ENCODE data around the gene TCEAL9. TPM values are rescaled to one million over a fixed set of nuclear protein-coding genes. Genes with fewer than 3 reads are reported as not detected.
"Not testable (repeated sequence)": the region's sequence is repeated elsewhere in the genome, so short reads cannot be mapped to it uniquely, and the experiment has no call there.

The TCEAL9 gene, protein sequence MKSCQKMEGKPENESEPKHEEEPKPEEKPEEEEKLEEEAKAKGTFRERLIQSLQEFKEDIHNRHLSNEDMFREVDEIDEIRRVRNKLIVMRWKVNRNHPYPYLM
- 23.4 TPM for total RNA-seq
- long read RNA-seq, transcript TCEAL9-202 (3 exons, 1,033 nt), result major isoform, 6 of 8 reads
- long read RNA-seq, partial matches to known transcripts, result 0 of 8 reads
- long read RNA-seq, other reads (novel, unspliced or antisense), result 0 of 8 reads

DNA sequence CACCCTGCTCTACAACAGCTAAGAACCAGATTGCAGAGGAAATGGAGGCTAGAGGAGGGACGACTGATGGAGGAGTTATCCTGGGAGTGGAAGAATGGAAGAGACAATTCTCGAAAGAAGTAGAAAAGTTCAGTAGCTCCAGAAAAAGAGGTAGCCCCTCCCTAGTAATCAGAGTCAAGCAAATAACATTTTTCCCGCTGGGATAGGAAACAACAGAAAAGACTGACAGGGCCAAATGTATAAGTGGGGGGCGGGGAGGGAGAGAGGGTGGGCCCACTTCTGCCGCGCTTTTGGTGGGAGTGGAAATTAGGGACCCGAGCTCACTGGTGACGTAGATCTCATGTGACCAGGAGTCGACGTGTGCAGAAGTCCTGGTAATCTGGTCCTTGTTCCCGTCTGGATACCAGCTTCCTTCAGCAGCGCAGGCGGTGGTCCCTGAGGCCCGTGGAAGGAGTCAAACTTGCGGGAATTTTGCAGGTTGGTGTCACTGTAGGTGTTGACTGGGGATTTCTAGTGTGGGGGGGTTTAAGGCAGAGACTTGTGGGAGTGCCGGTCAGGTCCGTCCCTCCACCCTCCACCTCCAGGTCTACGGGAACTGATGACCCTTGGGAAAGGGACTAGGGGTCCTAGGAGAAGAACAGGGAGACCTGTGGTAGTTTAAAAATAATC, at the start of gene TCEAL9:
TCEAL9 (plus strand) TSS at position 377 of the 669 bp plus-strand sequence. CDS start 1,179 bp downstream, outside the sequence.
- intact Hi-C loops (cut with DNase I), result no loop called here
- DNase-seq (ENCODE audit: missing footprints), result peak; percentile 69
- ATAC-seq, result peak; percentile 95

DNA sequence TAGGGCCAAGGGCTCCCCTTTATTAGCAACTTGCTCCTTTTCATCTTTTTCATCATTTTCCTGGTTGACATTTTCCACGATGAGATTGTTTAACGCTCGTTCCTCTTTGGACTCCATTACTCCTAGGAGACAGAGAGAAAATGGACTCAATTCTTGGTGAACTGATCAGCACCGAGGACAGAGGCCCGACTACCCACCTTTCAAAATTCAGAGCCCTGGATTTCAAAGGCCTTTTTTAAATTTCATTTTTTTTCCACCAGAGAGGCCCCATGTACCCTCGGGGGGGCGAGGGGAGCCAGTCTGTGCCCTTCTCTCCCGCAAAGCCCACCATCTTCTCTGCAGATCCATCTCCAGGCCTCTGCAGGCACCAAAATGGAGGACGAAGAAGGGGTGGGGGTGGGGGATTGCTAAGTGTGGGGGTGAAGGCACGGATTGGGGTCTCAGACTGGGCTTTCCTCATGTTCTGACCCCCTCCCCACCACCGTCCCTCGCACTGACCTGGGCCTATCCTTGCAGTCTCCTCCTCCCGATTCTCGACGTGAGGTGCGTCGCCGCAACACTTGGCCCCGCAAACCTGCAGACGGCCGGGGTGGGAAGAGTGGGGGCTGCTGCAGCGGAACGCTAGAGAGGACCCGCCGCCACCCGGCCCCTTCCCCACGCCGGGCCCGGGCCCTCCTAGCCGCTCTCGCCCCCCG, 46.3 kb upstream of the TCEAL9 start:
- DNase-seq (ENCODE audit: missing footprints), result no peak
- intact Hi-C loops (cut with DNase I), result no loop called here
- no peak for ATAC-seq

DNA sequence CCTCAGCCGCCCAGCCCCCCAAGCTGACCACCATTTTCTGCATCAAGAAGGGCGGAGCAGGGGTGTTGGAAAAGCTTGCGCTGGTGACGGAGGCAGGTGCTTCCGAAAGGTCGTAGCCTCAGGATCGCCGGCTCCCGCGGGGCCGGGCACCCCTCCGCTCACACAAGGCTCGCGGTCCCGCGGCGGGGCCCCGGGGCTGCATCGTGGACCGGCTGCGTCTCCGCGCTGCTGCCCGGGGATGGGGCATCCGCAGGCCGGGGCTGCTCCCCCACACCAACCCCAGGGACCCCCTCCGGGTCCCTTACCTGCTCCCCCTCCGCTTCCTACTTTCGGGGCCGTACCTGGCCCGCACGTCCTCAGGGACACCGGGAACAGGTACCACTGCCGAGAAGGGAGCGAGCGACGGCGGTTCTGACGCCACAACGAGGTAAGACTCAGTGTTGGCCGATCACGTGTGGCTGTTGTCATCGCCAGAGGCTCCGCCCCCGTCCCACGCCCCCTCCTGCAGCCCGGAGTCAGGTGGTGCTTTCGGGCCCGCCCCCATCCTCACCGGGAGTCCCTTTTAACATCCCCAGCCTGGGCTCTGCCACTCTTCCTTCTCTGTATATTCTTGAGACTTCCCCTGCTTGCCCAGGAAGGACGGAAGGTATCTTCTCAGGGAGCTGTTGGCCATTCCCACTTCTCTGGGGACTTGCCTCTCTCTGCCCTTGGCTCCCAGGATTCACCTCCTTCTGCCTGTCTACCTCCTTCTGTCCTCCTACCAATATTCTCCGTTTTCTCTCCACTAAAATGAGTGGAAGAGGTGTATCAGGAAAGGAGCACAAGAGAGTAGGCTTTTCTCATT, 45.5 kb upstream of the TCEAL9 start, which contains the start of gene BEX2:
BEX2 (minus strand) TSS at position 436 of the 844 bp plus-strand sequence. CDS start 1,014 bp downstream, outside the sequence.
- DNase-seq (ENCODE audit: missing footprints) (peak; percentile 61), ATAC-seq (no peak)
- intact Hi-C loops (cut with DNase I), result no loop called here

DNA sequence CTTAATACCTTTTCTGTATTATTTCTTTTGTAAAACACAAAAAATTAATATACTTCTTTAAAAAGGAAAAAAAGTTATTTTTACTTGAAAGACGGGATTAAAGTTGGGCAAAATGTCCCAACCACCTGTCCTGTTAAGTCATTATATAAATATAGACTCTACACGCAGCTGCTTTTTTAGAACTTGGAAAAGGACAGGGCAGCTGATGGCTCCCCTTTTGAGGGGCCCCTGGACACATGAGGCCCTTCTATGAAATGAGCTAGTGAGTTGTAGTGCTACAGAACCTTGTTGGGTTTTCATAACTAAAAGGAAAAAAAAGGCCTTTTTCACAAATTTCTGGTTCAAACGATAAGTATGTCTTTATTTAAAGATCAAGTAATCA, 44.9 kb upstream of the TCEAL9 start:
- intact Hi-C loops (cut with DNase I), result no loop called here
- DNase-seq (ENCODE audit: missing footprints) (no peak), ATAC-seq (no peak)

DNA sequence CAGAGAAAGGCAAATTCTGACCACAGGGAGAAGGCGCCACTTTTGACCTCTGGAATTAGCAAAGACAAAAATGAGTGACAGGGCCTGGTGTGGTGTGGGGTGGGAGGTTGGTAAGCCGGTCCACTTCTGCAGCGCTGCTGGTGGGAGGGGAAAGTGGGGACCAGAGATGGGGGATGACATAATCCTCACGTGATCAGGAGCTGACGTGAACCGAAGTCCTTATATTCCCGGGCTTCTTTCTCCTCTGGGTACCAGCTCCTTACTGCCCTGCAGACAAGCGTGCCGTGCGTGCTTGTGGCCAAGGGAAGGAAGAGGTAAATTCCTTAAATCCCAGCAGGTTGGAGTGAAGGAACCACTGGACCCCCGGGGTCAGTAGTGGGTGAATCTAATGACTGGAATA, 26.3 kb upstream of the TCEAL9 start, which contains the start of gene TCEAL7:
TCEAL7 (plus strand) TSS at position 249 of the 400 bp plus-strand sequence. CDS start 1,165 bp downstream, outside the sequence.
- intact Hi-C loops (cut with DNase I), result no loop called here
- ATAC-seq, result peak; percentile 81
- DNase-seq (ENCODE audit: missing footprints), result no peak

DNA sequence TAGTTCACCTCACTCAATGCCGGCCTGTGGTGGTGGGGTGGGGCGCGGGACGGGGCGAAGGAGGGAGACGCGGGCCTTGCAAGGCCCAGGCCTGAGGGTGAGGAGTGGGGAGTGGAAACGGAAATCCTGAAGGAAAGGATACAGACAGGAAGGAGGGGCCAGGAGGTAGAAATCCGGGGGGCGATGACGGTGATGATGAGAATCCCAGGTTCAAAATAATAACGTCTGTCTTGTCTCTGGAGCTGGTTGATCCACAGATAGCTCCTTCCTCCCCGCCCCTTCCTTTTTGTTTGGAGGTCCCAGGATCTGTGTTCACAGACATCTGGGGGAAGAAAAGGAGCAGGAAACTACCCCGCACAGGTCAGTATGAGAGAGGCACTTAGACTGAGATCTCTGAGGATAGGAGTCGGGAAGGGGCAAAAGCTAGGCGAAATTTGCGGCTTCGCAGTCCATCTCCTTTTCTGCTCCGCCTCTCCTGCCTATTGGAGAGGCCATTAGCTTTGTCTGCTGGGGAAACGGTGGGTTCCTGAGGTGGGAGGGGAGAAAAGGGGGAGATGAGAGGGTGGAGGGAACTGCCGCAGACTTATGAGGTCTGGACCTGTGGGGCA, 25.5 kb upstream of the TCEAL9 start:
- no peak for DNase-seq (ENCODE audit: missing footprints)
- no peak for ATAC-seq
- intact Hi-C loops (cut with DNase I), result no loop called here

DNA sequence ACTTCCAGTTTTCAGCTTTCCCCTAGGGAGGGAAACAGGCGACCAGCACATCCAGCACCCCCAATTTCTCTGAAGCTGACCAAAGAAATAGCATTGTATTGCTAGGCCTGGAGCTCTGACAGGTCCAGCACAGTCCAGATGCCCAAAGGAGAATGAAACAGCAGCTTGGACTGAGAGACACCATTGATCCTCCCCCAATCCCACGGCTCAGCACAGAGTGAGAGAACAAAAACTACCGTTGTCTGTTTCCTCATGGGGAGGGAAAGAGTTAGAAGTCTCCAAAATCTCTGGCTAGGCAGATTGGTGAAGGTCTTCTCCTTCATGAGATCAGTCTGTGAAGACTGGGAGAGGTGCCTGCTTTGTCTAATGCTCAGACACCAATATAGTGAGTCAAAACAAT, 17.6 kb upstream of the TCEAL9 start:
- ATAC-seq (no peak), DNase-seq (ENCODE audit: missing footprints) (no peak)
- intact Hi-C loops (cut with DNase I), result no loop called here

DNA sequence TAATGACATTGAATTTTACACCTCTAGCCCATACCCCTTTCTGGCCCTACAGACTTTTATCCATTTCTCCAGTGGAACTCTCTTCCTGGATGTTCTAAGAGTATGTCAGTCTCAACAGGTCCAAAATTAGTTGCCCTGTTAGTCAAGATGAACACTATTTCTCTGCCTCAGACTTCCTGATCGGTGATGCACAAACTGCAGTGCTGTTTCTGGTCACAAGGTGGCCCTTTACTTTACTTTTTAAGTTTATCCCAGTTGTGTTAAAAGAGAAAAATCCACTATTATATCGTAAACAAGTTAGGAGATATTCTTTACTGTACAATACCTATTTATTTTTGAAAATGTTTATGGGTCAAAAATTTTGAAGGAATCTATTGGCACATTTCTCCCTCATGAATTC, 13.2 kb upstream of the TCEAL9 start:
- no peak for ATAC-seq
- no peak for DNase-seq (ENCODE audit: missing footprints)
- intact Hi-C loops (cut with DNase I), result loop anchor here (1.0 kb wide), 1 partner anchor 121 kb away; no protein-coding TSS in a partner anchor

DNA sequence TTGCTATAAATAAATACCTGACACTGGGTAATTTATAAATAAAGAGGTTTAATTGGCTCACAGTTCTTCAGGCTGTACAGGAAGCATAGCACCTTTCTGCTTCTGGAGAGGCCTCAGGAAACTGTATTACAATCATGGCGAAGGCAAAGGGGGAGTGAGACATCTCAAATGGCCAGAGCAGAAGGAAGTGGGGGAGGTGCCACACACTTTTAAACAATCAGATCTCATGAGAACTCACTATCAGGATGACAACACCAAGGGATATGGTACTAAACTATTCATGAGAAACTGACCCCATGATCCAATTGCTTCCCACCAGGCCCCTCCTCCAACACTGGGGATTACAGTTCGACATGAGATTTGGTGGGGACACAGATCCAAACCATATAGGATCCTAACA, 11.7 kb upstream of the TCEAL9 start:
- intact Hi-C loops (cut with DNase I), result loop anchor here (1.0 kb wide), 1 partner anchor 7 kb away; no protein-coding TSS in a partner anchor
- ATAC-seq (no peak), DNase-seq (ENCODE audit: missing footprints) (no peak)

DNA sequence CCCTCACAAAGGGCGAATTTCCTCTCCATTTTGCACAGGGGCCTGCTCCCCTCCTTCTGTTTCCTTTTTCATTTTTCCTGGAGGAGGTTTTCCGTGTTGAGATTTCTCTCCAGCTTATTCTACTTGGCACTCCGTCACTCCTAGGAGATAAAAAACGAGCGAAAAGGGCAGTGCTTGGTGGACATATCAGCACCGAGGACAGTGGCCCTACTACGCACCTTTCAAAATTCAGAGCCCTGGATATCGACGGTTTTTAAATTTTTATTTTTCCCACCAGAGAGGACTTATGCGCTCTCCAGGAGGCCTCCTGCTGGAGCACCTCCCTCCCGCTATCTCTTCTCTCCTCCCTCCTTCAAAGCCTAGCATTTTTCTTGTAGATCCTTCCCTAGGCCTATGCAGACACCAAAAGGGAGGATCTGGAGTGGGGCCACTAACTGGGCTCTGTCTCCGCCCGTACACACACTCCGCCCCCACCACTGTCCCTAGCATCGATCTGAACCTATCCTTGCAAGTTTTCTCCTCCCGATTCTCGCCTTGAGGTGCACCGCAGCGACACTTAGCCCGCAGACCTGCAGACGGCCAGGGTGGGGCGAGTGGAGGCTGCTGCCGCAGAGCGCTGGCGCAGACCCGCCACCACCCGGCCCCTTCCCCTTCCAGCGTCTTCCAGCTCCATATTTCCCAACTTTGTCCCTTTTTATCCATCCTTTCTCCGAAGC, 8.5 kb upstream of the TCEAL9 start:
- ATAC-seq, result no peak
- intact Hi-C loops (cut with DNase I), result no loop called here
- DNase-seq (ENCODE audit: missing footprints), result no peak

DNA sequence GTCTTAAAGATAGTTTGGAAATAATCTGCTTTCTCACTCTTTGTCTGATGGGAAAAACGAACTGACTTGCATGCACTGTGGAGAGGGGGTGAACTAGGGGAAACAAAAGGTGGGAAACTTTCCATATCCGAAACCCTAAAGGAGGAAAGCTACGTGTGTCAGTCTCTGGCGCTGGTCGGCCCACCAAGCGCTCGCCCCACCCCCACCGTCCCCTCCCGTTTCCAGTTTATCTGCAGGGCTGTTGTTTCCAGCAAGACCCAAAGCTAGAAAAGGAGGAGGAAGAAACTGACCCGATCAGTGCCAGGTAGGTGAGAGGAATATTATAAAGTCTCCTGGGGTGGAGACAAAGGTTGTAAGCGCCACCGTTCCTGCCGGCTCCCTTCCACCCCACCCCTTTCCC, 552 bp downstream of the TCEAL9 start:
- no peak for DNase-seq (ENCODE audit: missing footprints)
- peak; percentile 77 for ATAC-seq
- intact Hi-C loops (cut with DNase I), result no loop called here

DNA sequence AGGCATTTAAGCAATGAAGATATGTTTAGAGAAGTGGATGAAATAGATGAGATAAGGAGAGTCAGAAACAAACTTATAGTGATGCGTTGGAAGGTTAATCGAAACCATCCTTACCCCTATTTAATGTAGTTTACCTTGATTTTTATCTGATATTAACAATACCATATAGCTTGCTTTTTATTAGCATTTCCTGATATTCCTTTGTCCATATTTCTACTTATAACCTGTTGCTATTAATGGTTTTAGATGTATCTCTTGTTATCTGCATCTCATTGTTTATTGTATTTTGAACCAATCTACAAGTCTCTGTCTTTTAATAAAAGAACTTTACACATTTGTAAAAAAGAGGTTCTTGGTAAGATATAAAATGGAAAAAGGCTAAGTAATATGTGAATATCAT, 1.6 kb downstream of the TCEAL9 start:
- no peak for DNase-seq (ENCODE audit: missing footprints)
- no peak for ATAC-seq

DNA sequence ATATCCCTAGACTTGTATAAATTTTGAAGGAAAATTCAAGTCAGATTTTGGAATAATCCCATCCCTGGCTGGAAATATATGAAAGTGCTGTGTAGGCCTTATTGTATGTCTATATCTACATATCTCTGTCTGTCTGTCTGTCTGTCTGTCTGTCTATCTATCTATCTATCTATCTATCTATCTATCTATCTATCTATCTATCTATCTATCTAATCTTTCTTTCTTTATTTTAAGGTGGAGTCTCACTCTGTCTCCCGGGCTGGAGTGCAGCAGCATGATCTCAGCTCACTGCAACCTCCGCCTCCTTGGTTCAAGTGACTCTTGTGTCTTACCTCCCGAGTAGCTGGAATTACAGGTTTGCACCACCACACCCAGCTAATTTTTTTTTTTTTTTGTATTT, 3.3 kb downstream of the TCEAL9 start:
- DNase-seq (ENCODE audit: missing footprints); ATAC-seq; intact Hi-C loops (cut with DNase I): not testable (repeated sequence)

More for the DNA sequence above, 1.6 kb downstream of the TCEAL9 start:
- intact Hi-C loops (cut with DNase I), result no loop called here

DNA sequence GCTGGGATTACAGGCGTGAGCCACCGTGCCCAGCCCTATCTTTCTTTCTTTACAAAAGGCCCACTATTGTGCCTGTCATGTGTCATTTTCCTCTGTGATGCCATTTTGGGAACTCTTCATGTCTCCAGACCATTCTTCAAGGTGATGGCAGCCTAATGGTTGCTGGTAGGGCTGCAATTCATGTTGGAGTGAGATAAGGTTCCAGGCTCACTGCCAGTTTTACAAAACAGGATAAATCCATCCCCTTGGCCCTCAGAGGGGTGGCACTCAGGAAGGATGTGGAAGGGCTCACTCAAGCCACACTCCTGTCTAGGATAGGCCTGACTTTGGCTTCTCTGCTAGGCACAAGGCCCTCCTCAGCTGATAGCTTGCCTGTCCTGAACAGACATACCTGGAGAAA, 3.8 kb downstream of the TCEAL9 start:
- DNase-seq (ENCODE audit: missing footprints) (no peak), ATAC-seq (no peak)
- intact Hi-C loops (cut with DNase I), result no loop called here

DNA sequence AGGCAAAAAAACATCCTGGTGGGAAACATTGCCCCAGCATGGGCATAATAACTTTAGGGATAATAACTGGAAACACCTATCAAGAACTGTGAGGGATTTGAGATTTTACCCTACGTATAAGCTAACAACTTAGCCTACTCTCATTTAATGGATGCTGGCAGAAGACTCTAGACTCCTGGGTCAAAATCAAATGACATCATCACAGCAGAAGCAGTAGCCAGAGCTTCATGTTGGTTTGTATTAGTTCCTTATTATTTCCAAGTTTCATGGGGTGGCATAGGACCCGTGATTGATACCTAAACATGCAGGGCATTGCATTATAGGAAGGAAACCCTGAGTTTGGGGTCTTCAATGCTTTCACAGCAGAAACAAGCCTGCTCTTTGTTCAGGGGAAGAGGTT, 4.6 kb downstream of the TCEAL9 start:
- no peak for ATAC-seq
- intact Hi-C loops (cut with DNase I), result no loop called here
- DNase-seq (ENCODE audit: missing footprints), result no peak

DNA sequence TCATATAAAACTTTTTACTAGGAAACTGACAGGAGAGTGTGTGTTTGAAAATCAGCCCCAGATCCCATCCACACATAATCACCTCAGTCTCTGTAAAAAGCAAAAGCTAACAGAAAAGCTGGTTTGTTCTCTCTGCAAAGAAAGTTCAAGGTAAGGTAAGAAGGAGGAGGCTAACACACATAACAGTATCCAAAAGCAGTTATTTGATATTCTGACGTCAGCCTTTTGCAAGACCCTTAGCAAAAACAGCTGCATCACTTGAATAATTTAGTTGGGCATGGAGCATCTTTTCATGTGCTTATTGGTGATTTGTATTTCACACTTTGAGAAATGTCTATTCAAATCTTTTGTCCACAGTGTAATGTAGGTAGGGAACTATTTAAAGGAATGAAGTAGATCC, 5.5 kb downstream of the TCEAL9 start:
- no peak for ATAC-seq
- intact Hi-C loops (cut with DNase I), result no loop called here
- no peak for DNase-seq (ENCODE audit: missing footprints)

DNA sequence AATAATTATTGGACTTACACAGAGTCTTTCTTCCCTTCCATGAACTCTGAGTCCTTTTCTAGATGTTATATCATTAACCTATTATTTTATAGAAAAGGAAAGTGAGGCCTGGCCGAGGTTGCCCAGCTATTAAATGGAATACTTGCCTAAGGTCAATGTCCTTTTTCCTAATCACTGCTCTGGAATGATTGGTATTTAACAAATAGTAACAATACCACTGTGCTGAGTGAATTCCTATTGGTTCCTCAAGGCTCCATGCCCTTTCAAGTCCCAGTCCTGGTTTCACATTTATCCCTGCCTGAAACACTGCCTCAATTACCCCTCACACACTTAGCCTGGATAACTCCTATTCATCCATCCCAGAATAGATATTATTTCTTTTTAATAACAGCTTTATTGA, 6.2 kb downstream of the TCEAL9 start:
- no peak for ATAC-seq
- DNase-seq (ENCODE audit: missing footprints), result no peak
- intact Hi-C loops (cut with DNase I), result no loop called here

DNA sequence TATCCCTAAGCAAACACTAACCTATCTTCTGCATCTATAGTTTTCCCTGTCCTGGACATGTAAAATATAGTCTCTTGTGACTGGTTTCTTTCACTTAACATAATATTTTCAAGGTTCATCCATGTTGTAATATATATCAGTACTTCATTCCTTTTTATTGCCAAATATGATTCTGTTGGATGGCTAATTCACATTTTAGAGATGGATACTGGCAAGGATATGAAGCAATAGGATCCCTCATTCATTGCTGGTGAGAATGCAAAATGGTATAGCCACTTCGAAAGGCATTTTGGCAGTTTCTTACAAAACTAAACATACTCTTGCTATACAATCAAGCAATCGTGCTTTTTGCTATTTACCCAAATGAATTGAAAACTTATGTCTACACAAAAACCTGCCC, 6.7 kb downstream of the TCEAL9 start:
- no peak for ATAC-seq
- intact Hi-C loops (cut with DNase I), result no loop called here
- DNase-seq (ENCODE audit: missing footprints), result no peak

All from Right ventricle myocardium inferior (tissue), 1 donor.